ENCODE measurements around the gene SUMO3.

- TF ChIP-seq, protein P1, sequence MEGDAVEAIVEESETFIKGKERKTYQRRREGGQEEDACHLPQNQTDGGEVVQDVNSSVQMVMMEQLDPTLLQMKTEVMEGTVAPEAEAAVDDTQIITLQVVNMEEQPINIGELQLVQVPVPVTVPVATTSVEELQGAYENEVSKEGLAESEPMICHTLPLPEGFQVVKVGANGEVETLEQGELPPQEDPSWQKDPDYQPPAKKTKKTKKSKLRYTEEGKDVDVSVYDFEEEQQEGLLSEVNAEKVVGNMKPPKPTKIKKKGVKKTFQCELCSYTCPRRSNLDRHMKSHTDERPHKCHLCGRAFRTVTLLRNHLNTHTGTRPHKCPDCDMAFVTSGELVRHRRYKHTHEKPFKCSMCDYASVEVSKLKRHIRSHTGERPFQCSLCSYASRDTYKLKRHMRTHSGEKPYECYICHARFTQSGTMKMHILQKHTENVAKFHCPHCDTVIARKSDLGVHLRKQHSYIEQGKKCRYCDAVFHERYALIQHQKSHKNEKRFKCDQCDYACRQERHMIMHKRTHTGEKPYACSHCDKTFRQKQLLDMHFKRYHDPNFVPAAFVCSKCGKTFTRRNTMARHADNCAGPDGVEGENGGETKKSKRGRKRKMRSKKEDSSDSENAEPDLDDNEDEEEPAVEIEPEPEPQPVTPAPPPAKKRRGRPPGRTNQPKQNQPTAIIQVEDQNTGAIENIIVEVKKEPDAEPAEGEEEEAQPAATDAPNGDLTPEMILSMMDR (IDR thresholded peaks at IDR 0.05), result no peak
- TF ChIP-seq POLR2A (IDR thresholded peaks at IDR 0.05), result no peak
Observed at GRCh38 chr21:44850208-44850800, 32.4 kb upstream of the SUMO3 start.
